GM12878 (cell line): ENCODE measurements around the gene CD82.

ENCODE experiments used
- CREM ChIP-seq: IDR thresholded peaks from 2 replicates; pipeline ENCODE4 v1.6.1; 2014; ENCODE audit warnings: antibody characterized with exemption, low read depth
- CTCF ChIP-seq, 3 experiments: IDR thresholded peaks in 2 of 3; conservative IDR thresholded peaks in 1 of 3; 2 replicates each; pipeline ENCODE4 v1.5.1; 2011; ENCODE audit warnings: low read depth in 3 of 3, low read length in 3 of 3, mild to moderate bottlenecking in 3 of 3, control low read depth in 2 of 3, moderate library complexity in 2 of 3, inconsistent platforms in 1 of 3, mixed read lengths in 1 of 3; ENCODE audit not compliant: control insufficient read depth in 2 of 3, insufficient read depth in 1 of 3; ENCODE audit errors: extremely low read depth in 1 of 3
- EP300 ChIP-seq, 2 experiments: fragments of 150-350 bp in 1 of 2; IDR thresholded peaks; 2 replicates each; pipeline ENCODE4 v1.6.1; 2011 to 2012; ENCODE audit warnings: low read depth in 2 of 2, low read length in 2 of 2, borderline replicate concordance in 1 of 2, improper control_type of control experiment in 1 of 2, inconsistent platforms in 1 of 2; ENCODE audit not compliant: control insufficient read depth in 1 of 2
- FOXM1 ChIP-seq: IDR thresholded peaks from 2 replicates; pipeline ENCODE4 v1.6.1; 2012; ENCODE audit warnings: low read depth, mild to moderate bottlenecking, inconsistent platforms, low read length, moderate library complexity
- JUND ChIP-seq: IDR thresholded peaks from 2 replicates; pipeline ENCODE4 v1.6.1; 2012; ENCODE audit warnings: low read depth, mild to moderate bottlenecking, low read length, improper control_type of control experiment, moderate library complexity
- SMC3 ChIP-seq: IDR thresholded peaks from 2 replicates; pipeline ENCODE4 v1.6.1; 2011; ENCODE audit warnings: low read length, improper control_type of control experiment, borderline replicate concordance
- ZBTB33 ChIP-seq: fragments of 450-650 bp; IDR thresholded peaks from 2 replicates; pipeline ENCODE4 v1.6.1; 2017; ENCODE audit warnings: mild to moderate bottlenecking
- TF ChIP-seq, protein P1 (sequence below): fragments of 450-650 bp; IDR thresholded peaks from 2 replicates; pipeline ENCODE4 v1.6.1; 2017; ENCODE audit warnings: mild to moderate bottlenecking, low read depth, inconsistent platforms; ENCODE audit not compliant: poor library complexity, severe bottlenecking
- TF ChIP-seq, protein P2 (sequence below): fragments of 450-650 bp; IDR thresholded peaks from 2 replicates; pipeline ENCODE4 v1.6.1; 2017; ENCODE audit warnings: borderline replicate concordance

- TF ChIP-seq EP300 (IDR thresholded peaks at IDR 0.05; ENCODE audit: borderline replicate concordance in 1 of 2, control insufficient read depth in 1 of 2, low read depth in 2 of 2, low read length in 2 of 2), result no peak
- TF ChIP-seq CREM, result no peak
- no peak for TF ChIP-seq FOXM1
- no peak for TF ChIP-seq JUND
- TF ChIP-seq, protein P1, sequence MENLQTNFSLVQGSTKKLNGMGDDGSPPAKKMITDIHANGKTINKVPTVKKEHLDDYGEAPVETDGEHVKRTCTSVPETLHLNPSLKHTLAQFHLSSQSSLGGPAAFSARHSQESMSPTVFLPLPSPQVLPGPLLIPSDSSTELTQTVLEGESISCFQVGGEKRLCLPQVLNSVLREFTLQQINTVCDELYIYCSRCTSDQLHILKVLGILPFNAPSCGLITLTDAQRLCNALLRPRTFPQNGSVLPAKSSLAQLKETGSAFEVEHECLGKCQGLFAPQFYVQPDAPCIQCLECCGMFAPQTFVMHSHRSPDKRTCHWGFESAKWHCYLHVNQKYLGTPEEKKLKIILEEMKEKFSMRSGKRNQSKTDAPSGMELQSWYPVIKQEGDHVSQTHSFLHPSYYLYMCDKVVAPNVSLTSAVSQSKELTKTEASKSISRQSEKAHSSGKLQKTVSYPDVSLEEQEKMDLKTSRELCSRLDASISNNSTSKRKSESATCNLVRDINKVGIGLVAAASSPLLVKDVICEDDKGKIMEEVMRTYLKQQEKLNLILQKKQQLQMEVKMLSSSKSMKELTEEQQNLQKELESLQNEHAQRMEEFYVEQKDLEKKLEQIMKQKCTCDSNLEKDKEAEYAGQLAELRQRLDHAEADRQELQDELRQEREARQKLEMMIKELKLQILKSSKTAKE, result no peak
- peak; percentile 93 for TF ChIP-seq SMC3
- peak; percentile 94 to 96 (median 96); a peak in 5 of 6 replicates for TF ChIP-seq CTCF (IDR thresholded peaks at IDR 0.05 in 2 of 3, conservative IDR thresholded peaks at IDR 0.05 in 1 of 3; ENCODE audit: control insufficient read depth in 2 of 3, extremely low read depth in 1 of 3, insufficient read depth in 1 of 3, low read depth in 3 of 3, low read length in 3 of 3)
- TF ChIP-seq, protein P2, sequence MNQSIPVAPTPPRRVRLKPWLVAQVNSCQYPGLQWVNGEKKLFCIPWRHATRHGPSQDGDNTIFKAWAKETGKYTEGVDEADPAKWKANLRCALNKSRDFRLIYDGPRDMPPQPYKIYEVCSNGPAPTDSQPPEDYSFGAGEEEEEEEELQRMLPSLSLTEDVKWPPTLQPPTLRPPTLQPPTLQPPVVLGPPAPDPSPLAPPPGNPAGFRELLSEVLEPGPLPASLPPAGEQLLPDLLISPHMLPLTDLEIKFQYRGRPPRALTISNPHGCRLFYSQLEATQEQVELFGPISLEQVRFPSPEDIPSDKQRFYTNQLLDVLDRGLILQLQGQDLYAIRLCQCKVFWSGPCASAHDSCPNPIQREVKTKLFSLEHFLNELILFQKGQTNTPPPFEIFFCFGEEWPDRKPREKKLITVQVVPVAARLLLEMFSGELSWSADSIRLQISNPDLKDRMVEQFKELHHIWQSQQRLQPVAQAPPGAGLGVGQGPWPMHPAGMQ, result no peak
- TF ChIP-seq ZBTB33, result no peak
Observed at GRCh38 chr11:44538375-44539054, 26.9 kb upstream of the CD82 start.
